ENCODE data around the gene TCF7. TPM values are rescaled to one million over a fixed set of nuclear protein-coding genes. Genes with fewer than 3 reads are reported as not detected.

Gene TCF7
- total and polyA plus RNA-seq, 2 of the 13 experiments (the other 11 are each of a cell fraction or from before 2014, with no cell fraction given) = 6.3 to 6.8 TPM

DNA sequence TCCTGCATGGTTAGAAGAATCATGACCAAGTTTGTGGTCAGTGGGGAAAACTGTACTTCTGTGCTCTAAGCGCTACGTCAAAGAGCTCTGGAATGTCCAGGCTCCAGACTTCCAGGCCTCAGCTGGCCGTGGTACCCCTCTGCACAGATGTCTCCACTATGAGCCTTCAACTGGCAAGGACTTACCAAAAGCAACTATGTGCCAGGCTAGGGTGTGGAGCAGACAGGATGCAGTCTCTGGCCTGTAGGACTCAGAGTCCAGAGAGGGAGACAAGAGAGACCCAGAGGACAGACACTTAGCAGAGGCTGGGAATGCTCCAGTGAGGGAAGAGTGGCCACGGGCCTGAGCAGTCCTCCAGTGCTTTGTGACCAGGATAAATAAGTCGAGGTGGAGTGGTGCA lies 31.0 kb upstream of the TCF7 start:
- Histone ChIP-seq H3K4me1 (ENCODE audit: insufficient read depth, low read length) (peaks cover 58% of the 10 kb centered on the region), H3K9ac (ENCODE audit: insufficient read depth, low read depth, low read length) (no peak overlapping the region), H3K36me3 (replicated peaks in 1 of 2; ENCODE audit: control insufficient read depth in 1 of 2, insufficient read depth in 2 of 2, low read length in 2 of 2) (no peaks in the 10 kb centered on the region), H3K4me3 (replicated peaks in 1 of 3; ENCODE audit: insufficient read depth in 1 of 3, low read depth in 2 of 3, low read length in 3 of 3) (no peak overlapping the region), H4K20me1 (ENCODE audit: insufficient read depth, low read length) (no peaks in the 10 kb centered on the region), H2AFZ (ENCODE audit: low read length) (no peak overlapping the region), H3K79me2 (ENCODE audit: insufficient read depth, low read length) (no peaks in the 10 kb centered on the region), H3K27me3 (ENCODE audit: control insufficient read depth in 1 of 2, insufficient read depth in 2 of 2, low read length in 2 of 2) (no peaks in the 10 kb centered on the region), H3K4me2 (ENCODE audit: low read depth, low read length) (peak overlapping the region; percentile 49; the same call in 1 of the 2 replicates), H3K9me3 (ENCODE audit: low read length) (no peaks in the 10 kb centered on the region), H3K27ac (ENCODE audit: extremely low read length, insufficient read depth, low read length) (no peak overlapping the region)
- 11% methylated on average over 5 of the region's 5 CpGs for WGBS (ENCODE audit: low lambda C conversion rate)
- in situ Hi-C loops (cut with HindIII; ENCODE audit: extremely low pct_ligation_motif_present, low pct_unique_long_range_greater_than_20kb) (no loop called here), intact Hi-C loops (cut with micrococcal nuclease; ENCODE audit: unreplicated experiment) (no loop called here)
- no TSS peak for BruUV-seq (replicated peaks)
- peak; percentile 78 for ATAC-seq
- no peak for DNase-seq (ENCODE audit: low spot score)
- FAIRE-seq = no peak
- ChIA-PET CTCF (ENCODE audit: low intra/inter-chr PET ratio, low total read pairs) (no interaction called here), POLR2A (interaction anchor here (0.6 to 8.2 kb wide), 6 partner anchors 10 to 58 kb away, joined by 3 to 70 read pairs (median 7); no protein-coding TSS in a partner anchor)
- TF ChIP-seq ARNTL (CRISPR knock-in tag; IDR thresholded peaks at IDR 0.05) (no peak), ZNF670 (CRISPR knock-in tag; IDR thresholded peaks at IDR 0.05; ENCODE audit: borderline replicate concordance) (no peak), SNAPC4 (CRISPR knock-in tag; IDR thresholded peaks at IDR 0.05) (no peak)
- TF ChIP-seq, protein P1, sequence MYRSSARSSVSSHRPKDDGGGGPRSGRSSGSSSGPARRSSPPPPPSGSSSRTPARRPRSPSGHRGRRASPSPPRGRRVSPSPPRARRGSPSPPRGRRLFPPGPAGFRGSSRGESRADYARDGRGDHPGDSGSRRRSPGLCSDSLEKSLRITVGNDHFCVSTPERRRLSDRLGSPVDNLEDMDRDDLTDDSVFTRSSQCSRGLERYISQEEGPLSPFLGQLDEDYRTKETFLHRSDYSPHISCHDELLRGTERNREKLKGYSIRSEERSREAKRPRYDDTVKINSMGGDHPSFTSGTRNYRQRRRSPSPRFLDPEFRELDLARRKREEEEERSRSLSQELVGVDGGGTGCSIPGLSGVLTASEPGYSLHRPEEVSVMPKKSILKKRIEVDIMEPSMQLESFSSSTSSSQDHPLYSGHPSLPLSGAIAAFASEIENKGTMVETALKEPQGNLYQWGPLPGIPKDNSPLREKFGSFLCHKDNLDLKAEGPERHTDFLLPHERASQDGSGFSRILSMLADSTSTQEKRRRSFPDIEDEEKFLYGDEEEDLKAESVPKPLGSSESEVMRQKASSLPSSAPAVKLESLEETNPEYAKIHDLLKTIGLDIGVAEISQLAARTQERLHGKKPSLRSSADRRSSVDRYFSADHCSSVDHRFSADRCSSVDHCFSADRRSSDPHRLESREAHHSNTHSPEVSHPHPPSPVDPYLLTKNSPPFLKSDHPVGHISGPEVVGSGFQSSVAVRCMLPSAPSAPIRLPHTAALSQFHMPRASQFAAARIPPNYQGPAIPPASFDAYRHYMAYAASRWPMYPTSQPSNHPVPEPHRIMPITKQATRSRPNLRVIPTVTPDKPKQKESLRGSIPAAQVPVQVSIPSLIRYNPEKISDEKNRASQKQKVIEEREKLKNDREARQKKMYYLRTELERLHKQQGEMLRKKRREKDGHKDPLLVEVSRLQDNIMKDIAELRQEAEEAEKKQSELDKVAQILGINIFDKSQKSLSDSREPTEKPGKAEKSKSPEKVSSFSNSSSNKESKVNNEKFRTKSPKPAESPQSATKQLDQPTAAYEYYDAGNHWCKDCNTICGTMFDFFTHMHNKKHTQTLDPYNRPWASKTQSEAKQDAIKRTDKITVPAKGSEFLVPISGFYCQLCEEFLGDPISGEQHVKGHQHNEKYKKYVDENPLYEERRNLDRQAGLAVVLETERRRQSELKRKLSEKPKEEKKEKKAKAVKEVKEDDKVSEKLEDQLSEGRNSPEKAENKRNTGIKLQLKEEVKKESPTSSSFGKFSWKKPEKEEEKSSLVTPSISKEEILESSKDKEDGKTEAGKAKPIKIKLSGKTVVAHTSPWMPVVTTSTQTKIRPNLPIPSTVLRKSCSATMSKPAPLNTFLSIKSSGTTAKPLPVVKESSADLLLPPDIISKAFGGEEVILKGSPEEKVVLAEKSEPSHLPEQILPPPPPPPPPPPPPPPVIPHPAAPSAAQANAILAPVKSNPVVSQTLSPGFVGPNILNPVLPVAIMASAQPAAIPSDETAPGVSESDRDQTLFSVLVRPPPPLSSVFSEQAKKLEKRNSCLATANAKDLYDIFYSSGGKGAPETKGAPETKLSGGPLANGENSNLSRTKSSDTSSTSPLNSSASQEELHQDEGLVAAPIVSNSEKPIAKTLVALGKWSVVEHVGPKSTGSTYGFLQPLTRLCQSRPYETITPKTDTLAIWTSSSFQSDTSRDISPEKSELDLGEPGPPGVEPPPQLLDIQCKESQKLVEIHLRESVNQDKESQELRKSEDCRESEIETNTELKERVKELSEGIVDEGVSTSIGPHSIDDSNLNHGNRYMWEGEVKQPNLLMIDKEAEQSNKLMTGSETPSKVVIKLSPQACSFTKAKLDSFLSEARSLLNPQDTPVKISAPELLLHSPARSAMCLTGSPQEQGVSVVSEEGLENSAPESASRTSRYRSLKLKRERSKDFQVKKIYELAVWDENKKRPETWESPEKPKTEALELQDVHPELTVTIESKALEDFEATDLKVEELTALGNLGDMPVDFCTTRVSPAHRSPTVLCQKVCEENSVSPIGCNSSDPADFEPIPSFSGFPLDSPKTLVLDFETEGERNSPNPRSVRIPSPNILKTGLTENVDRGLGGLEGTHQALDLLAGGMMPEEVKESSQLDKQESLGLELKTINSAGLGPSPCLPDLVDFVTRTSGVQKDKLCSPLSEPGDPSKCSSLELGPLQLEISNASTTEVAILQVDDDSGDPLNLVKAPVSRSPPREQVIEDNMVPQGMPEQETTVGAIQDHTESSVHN (CRISPR knock-in tag; IDR thresholded peaks at IDR 0.05) = no peak
- TF ChIP-seq, protein P2, sequence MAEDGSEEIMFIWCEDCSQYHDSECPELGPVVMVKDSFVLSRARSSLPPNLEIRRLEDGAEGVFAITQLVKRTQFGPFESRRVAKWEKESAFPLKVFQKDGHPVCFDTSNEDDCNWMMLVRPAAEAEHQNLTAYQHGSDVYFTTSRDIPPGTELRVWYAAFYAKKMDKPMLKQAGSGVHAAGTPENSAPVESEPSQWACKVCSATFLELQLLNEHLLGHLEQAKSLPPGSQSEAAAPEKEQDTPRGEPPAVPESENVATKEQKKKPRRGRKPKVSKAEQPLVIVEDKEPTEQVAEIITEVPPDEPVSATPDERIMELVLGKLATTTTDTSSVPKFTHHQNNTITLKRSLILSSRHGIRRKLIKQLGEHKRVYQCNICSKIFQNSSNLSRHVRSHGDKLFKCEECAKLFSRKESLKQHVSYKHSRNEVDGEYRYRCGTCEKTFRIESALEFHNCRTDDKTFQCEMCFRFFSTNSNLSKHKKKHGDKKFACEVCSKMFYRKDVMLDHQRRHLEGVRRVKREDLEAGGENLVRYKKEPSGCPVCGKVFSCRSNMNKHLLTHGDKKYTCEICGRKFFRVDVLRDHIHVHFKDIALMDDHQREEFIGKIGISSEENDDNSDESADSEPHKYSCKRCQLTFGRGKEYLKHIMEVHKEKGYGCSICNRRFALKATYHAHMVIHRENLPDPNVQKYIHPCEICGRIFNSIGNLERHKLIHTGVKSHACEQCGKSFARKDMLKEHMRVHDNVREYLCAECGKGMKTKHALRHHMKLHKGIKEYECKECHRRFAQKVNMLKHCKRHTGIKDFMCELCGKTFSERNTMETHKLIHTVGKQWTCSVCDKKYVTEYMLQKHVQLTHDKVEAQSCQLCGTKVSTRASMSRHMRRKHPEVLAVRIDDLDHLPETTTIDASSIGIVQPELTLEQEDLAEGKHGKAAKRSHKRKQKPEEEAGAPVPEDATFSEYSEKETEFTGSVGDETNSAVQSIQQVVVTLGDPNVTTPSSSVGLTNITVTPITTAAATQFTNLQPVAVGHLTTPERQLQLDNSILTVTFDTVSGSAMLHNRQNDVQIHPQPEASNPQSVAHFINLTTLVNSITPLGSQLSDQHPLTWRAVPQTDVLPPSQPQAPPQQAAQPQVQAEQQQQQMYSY (CRISPR knock-in tag; IDR thresholded peaks at IDR 0.05) = no peak

Data from HepG2 (cell line).